ENCODE results near the gene BSCL2. TPM values are rescaled to one million over a fixed set of nuclear protein-coding genes. Genes with fewer than 3 reads are reported as not detected.
A peak's percentile ranks its signal among the peaks of the same experiment; 100 is the strongest.

Gene BSCL2
- total and polyA plus RNA-seq, 2 of the 13 experiments (the other 11 are each of a cell fraction or from before 2014, with no cell fraction given), result 19.5 to 21.1 TPM

GRCh38 chr11:62728171-62728988 is 21.2 kb upstream of the BSCL2 start, which contains the start of gene TTC9C (continued):
- no peak for TF ChIP-seq ZNF781 (CRISPR knock-in tag; IDR thresholded peaks at IDR 0.05; ENCODE audit: borderline replicate concordance, not compliant biosample characterization)
- peak; percentile 26; the same call in 1 of the 2 replicates for TF ChIP-seq SP5 (CRISPR knock-in tag; IDR thresholded peaks at IDR 0.05; ENCODE audit: borderline replicate concordance, low read depth)
- no peak for TF ChIP-seq SRY (CRISPR knock-in tag; IDR thresholded peaks at IDR 0.05)
- TF ChIP-seq SRSF4 (IDR thresholded peaks at IDR 0.05; ENCODE audit: low read depth, low read length, poor library complexity, severe bottlenecking), result no peak
- TF ChIP-seq IRX3 (CRISPR knock-in tag; IDR thresholded peaks at IDR 0.05; ENCODE audit: borderline replicate concordance, low read depth), result no peak
- no peak for TF ChIP-seq TBP (CRISPR knock-in tag; IDR thresholded peaks at IDR 0.05)
- TF ChIP-seq ZNF225 (CRISPR knock-in tag; IDR thresholded peaks at IDR 0.05), result no peak; the same call in 1 of the 2 replicates
- TF ChIP-seq HOXD1 (CRISPR knock-in tag; IDR thresholded peaks at IDR 0.05), result peak; percentile 52; the same call in 1 of the 2 replicates
- TF ChIP-seq, protein P1, sequence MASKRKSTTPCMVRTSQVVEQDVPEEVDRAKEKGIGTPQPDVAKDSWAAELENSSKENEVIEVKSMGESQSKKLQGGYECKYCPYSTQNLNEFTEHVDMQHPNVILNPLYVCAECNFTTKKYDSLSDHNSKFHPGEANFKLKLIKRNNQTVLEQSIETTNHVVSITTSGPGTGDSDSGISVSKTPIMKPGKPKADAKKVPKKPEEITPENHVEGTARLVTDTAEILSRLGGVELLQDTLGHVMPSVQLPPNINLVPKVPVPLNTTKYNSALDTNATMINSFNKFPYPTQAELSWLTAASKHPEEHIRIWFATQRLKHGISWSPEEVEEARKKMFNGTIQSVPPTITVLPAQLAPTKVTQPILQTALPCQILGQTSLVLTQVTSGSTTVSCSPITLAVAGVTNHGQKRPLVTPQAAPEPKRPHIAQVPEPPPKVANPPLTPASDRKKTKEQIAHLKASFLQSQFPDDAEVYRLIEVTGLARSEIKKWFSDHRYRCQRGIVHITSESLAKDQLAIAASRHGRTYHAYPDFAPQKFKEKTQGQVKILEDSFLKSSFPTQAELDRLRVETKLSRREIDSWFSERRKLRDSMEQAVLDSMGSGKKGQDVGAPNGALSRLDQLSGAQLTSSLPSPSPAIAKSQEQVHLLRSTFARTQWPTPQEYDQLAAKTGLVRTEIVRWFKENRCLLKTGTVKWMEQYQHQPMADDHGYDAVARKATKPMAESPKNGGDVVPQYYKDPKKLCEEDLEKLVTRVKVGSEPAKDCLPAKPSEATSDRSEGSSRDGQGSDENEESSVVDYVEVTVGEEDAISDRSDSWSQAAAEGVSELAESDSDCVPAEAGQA (IDR thresholded peaks at IDR 0.05; ENCODE audit: low read depth), result 0 out of 2 replicates have a peak, but pooled peaks have one; percentile 37
- TF ChIP-seq, protein P1 (CRISPR knock-in tag; IDR thresholded peaks at IDR 0.05; ENCODE audit: borderline replicate concordance), result no peak
- TF ChIP-seq ZBTB3 (CRISPR knock-in tag; IDR thresholded peaks at IDR 0.05; ENCODE audit: borderline replicate concordance, low read depth), result 0 out of 2 replicates have a peak, but pooled peaks have one; percentile 36
- TF ChIP-seq KDM3A (CRISPR knock-in tag; IDR thresholded peaks at IDR 0.05; ENCODE audit: low read depth), result no peak
- TF ChIP-seq, protein P2, sequence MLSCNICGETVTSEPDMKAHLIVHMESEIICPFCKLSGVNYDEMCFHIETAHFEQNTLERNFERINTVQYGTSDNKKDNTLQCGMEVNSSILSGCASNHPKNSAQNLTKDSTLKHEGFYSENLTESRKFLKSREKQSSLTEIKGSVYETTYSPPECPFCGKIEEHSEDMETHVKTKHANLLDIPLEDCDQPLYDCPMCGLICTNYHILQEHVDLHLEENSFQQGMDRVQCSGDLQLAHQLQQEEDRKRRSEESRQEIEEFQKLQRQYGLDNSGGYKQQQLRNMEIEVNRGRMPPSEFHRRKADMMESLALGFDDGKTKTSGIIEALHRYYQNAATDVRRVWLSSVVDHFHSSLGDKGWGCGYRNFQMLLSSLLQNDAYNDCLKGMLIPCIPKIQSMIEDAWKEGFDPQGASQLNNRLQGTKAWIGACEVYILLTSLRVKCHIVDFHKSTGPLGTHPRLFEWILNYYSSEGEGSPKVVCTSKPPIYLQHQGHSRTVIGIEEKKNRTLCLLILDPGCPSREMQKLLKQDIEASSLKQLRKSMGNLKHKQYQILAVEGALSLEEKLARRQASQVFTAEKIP (CRISPR knock-in tag; IDR thresholded peaks at IDR 0.05; ENCODE audit: borderline replicate concordance), result no peak
- TF ChIP-seq, protein P3, sequence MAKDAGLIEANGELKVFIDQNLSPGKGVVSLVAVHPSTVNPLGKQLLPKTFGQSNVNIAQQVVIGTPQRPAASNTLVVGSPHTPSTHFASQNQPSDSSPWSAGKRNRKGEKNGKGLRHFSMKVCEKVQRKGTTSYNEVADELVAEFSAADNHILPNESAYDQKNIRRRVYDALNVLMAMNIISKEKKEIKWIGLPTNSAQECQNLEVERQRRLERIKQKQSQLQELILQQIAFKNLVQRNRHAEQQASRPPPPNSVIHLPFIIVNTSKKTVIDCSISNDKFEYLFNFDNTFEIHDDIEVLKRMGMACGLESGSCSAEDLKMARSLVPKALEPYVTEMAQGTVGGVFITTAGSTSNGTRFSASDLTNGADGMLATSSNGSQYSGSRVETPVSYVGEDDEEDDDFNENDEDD (CRISPR knock-in tag; IDR thresholded peaks at IDR 0.05; ENCODE audit: borderline replicate concordance), result no peak; the same call in 1 of the 2 replicates
- no peak for TF ChIP-seq NFATC3 (CRISPR knock-in tag; IDR thresholded peaks at IDR 0.05)
- TF ChIP-seq HOXA5 (CRISPR knock-in tag; IDR thresholded peaks at IDR 0.05), result peak; percentile 59; the same call in 1 of the 2 replicates
- TF ChIP-seq, protein P4, sequence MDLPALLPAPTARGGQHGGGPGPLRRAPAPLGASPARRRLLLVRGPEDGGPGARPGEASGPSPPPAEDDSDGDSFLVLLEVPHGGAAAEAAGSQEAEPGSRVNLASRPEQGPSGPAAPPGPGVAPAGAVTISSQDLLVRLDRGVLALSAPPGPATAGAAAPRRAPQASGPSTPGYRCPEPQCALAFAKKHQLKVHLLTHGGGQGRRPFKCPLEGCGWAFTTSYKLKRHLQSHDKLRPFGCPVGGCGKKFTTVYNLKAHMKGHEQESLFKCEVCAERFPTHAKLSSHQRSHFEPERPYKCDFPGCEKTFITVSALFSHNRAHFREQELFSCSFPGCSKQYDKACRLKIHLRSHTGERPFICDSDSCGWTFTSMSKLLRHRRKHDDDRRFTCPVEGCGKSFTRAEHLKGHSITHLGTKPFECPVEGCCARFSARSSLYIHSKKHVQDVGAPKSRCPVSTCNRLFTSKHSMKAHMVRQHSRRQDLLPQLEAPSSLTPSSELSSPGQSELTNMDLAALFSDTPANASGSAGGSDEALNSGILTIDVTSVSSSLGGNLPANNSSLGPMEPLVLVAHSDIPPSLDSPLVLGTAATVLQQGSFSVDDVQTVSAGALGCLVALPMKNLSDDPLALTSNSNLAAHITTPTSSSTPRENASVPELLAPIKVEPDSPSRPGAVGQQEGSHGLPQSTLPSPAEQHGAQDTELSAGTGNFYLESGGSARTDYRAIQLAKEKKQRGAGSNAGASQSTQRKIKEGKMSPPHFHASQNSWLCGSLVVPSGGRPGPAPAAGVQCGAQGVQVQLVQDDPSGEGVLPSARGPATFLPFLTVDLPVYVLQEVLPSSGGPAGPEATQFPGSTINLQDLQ (CRISPR knock-in tag; IDR thresholded peaks at IDR 0.05), result no peak

Data from HepG2 (cell line).